SU-DHL-6 (cell line): Measurements from ENCODE around the gene CDC42EP5.

Experiments
- CTCF ChIP-seq: fragments of 200-600 bp; sonication (generic); IDR thresholded peaks from one replicate; pipeline ENCODE4 v1.5.1; 2017; ENCODE audit warnings: antibody characterized with exemption, mild to moderate bottlenecking, low read length, moderate library complexity; ENCODE audit not compliant: insufficient read depth, poor library complexity, severe bottlenecking
- EZH2phosphoT487 ChIP-seq: fragments of 200-600 bp; sonication (generic), shearing (Covaris generic); conservative IDR thresholded peaks from 2 replicates; pipeline ENCODE4 v1.6.1; 2018; ENCODE audit warnings: mild to moderate bottlenecking, antibody characterized with exemption, low read length, moderate library complexity, mixed read lengths

DNA sequence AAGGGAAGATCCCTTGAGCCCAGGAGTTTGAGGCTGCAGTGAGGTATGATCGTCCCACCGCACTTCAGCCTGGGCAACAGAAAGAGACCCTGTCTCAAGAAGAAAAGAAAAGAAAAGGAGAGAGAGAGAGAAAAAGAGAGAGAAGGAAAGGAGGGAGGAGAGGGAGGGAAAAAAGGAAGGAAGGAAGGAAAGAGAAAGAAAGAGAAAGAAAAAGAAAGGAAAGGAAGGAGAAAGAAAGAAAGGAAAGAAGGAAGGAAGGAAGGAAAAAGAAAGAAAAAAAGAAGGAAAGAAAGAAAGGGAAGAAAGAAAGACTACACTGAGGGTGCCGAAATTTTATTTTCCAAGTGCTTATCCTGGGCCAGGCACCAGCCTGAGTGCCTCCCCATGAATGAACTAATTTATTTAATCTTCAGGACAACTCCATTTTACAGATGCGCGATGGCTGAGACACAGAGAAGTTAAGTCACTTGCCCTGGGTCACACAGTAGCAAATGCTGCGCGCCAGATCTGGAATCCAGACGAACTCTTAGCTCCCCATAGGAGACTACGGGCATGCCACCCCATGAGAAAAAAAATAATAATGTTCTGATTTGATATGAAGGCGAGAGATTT, 2.7 kb downstream of the CDC42EP5 start:
- TF ChIP-seq CTCF: no peak
- no peak for TF ChIP-seq EZH2phosphoT487
